Left kidney (tissue), 2 donors: ENCODE data around the gene HOXB3. TPM values are rescaled to one million over a fixed set of nuclear protein-coding genes. Genes with fewer than 3 reads are reported as not detected.

Source experiments
- DNase-seq: peaks from one replicate; pipeline ENCODE4 v3.0.0-alpha.2; 2013
- polyA plus RNA-seq: library from polyadenylated mRNA; unstranded; fragments of 120-200 nt; gene quantifications from one replicate; pipeline ENCODE4 v1.2.1, GENCODE V29; 2013; ENCODE audit not compliant: insufficient read length

The HOXB3 gene
- polyA plus RNA-seq, 1 donor: 224 TPM

GRCh38 chr17:48627118-48627597 lies 37.1 kb upstream of the HOXB3 start:
- DNase-seq: no peak

DNA sequence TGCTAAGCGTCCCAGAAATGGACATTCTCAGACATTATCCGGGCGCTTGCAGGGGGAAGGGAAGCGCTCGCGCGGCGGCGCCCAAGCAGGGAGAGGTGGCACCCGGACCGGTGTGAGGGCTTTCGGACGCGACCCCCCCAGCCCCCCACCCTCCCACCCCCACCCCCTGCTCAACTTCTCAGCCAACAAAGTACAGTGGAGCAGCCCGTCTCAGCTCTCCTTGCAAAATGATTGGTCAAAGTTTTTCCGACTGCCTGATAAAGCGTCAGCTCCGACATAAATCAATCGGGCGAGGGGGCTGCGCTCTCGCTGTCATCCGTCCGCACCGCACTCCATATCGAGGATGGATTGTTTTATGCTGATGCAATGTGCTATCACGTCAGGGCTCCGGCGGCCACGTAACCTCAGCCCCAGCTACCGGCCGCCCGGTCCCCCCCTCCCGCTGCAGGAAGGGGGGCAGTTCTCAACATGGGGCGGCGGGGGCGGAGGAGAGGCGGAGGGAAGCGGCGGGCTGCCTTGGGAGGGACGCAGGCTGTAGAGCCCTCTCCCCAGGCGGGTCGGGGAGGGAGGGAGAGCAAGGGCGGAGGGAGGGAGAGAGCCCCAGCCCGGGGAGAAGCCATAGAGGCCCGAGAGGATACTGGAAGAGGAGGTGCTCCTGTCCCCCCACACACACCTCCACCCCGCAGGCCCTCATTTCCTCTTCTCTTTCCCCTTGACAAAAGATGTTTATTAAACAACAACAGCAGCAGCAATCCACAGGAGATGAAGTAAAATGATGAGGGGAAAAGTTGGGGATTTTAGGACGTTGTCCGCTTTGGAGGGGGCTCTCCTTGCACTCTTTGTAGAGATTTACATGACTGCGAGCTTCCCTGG lies 36.4 kb upstream of the HOXB3 start, which contains the start of gene HOXB9:
HOXB9 (minus strand) TSS at position 114 of the 873 bp plus-strand sequence; CDS start at position 25, 89 bp downstream.
- DNase-seq: peak; percentile 83

GRCh38 chr17:48625495-48626244 lies 35.6 kb upstream of the HOXB3 start:
- DNase-seq: peak; percentile 39

- DNase-seq: peak; percentile 38
Measured at GRCh38 chr17:48624544-48625494, 34.8 kb upstream of the HOXB3 start.

DNA sequence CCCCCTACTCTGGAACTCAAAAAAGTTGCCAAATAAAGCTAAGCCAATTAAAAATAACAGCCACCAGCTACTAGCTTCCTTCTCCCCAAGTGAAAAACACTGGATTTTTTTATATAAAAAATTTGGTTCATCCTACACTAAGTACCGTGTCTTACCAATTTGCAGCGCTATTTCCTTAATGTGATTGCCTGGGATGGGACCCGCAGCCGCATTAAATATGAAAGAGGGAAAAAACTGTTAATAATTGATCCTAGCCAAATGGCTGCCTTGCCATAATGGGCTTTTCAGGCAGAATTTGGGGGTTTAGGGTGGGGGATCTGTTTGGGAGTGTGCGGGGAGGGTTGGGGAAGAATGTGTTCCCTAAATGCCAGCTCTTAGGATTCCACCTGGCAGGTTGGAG lies 34.1 kb upstream of the HOXB3 start:
- no peak for DNase-seq

DNA sequence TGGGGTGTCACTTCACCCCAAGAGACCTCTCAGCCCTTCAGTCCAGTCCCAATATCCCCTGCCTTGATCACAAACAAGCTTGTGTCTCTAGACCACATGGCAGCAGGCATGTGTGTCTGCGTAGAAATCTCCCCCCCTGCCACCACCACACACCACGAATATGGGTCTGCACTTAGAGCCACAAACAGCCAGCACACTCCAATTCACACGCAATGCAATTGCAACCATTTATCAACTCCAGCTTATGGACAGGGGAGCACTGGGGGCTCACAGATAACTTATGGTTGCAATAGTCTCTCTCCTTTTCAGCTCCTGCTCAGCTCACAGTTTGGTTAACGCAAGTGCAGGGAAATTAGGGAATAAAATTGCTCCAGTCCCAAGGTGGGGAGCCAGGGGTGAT lies 33.5 kb upstream of the HOXB3 start:
- DNase-seq: no peak

- no peak for DNase-seq
Measured at GRCh38 chr17:48622857-48623256, 32.8 kb upstream of the HOXB3 start.

DNA sequence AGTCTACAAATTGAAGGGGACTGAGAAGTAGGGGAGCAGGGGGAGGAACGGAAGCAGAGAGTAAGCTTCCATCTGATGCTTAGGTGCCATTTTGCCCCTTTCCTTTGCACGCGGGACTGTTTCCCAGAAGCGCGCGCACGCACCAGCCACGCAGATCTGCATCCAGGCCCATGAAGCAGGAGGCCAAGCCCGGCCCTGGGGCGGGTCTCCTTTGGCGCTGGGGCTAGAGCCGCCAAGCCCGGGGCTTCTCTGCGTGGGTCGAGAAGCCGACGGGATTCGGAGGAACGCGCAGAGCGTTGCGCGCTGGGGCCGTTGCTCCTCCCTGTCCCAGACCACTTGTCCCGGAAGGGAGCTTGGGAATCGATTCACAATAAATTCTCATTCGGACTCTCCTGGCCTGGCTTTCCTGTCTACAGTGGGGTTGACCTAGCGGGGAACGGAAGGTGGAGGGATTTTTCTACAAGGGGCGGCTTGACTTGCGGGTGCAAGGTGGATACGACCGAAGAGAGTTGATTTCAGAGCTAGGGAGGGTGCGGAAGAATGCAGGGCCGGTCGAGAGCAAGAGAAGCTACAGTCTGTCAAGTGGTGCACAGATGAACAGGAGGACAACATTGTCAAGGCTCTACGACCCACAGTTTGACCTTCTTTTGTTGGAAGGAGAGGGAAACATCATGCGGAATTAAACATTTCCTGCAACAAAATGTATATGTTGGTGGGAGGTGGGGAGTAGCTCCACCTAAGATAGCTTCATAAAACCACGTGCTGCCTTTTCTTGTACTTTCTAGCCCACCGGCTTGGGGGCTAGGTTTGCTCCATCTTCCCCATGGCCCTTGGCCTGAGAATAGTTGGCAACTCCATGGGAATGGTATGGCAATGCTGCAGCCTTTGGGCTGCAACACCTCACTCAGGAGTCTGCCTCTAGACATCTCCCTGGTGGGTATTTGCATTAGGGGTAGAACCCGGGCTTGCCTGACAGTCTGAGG lies 31.7 kb upstream of the HOXB3 start:
- no peak for DNase-seq

GRCh38 chr17:48620461-48621139 lies 30.6 kb upstream of the HOXB3 start:
- DNase-seq: peak; percentile 44

GRCh38 chr17:48619826-48620449 lies 29.9 kb upstream of the HOXB3 start:
- no peak for DNase-seq

DNA sequence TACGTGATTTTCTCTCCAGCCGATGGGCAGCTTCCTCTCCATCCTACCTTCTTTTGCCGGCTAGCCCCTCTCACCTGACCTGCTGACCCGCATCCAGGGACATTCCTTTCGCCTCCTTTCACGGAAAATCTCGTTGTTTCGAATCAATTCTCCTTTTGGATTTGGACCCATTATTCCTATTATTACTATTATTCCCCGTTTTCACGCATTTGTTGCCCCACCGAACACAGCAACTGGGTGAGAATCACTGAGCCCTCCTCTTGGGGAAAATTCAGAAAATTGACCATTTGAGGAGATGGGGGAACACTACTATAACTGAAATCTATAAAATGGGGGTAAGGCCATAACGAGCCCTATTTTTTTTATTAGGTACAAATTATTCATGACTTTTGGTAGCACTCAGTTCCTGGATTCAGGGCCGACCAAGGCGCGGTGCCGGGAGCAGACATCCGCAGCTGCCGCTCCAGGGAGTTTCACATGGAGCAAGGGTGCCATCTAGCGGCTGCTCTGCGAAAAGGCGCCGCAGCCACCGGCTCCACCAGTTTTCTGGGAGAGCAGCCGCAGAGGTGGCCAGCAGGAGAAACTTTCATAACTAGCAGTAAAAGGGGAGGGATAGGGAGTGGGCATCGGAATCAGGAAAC lies 28.3 kb upstream of the HOXB3 start:
- peak; percentile 93 for DNase-seq

- peak; percentile 33 for DNase-seq
Measured at GRCh38 chr17:48617471-48618255, 27.6 kb upstream of the HOXB3 start.

- DNase-seq: no peak
Measured at GRCh38 chr17:48616717-48617470, 26.9 kb upstream of the HOXB3 start.

GRCh38 chr17:48615963-48616716 lies 26.1 kb upstream of the HOXB3 start:
- DNase-seq: peak; percentile 42

- DNase-seq: no peak
Measured at GRCh38 chr17:48615047-48615962, 25.3 kb upstream of the HOXB3 start, which contains the start of gene HOXB8. TSS of gene HOXB8 (minus strand) at chr17:48615292. CDS start at chr17:48614704, 588 bp downstream.
